HEK293 (cell line): ENCODE data around the gene CLIC3.
A peak's percentile ranks its signal among the peaks of the same experiment; 100 is the strongest.

Source experiments
- CTCF ChIA-PET: fragments of 350-600 bp; formaldehyde crosslinking; extraction: SDS; loops from one replicate; lab custom pipeline; 2021; ENCODE audit warnings: antibody characterized with exemption; lab: Yijun Ruan, JAX
- POLR2A ChIA-PET: fragments of 300-600 bp; formaldehyde crosslinking; extraction: SDS; loops from one replicate; lab custom pipeline; 2020; ENCODE audit warnings: antibody characterized with exemption, inconsistent platforms; lab: Yijun Ruan, JAX
- H3K27ac ChIP-seq: fragments of 200-500 bp; sonication (Bioruptor generic); 2 replicates; pipeline ENCODE4 v1.5.1; 2014; ENCODE audit warnings: low read depth, low read length, control low read depth, inconsistent platforms; ENCODE audit errors: extremely low read depth
- H3K36me3 ChIP-seq, 2 experiments: fragments of 200-500 bp in 1 of 2; sonication (Bioruptor generic) in 1 of 2; 1 replicate in 1 of 2; 2 replicates in 1 of 2; pipeline ENCODE4 v1.5.1; 2014 to 2017; ENCODE audit warnings: inconsistent platforms in 2 of 2, low read length in 2 of 2; ENCODE audit not compliant: control insufficient read depth in 2 of 2, insufficient read depth in 1 of 2
- H3K4me1 ChIP-seq: fragments of 200-500 bp; sonication (Bioruptor generic); 2 replicates; pipeline ENCODE4 v1.5.1; 2014; ENCODE audit warnings: mild to moderate bottlenecking, low read length, inconsistent platforms; ENCODE audit not compliant: control insufficient read depth, insufficient read depth
- H3K4me3 ChIP-seq: 2 replicates; pipeline ENCODE4 v1.5.1; 2011; ENCODE audit warnings: low read depth, mild to moderate bottlenecking, control low read depth, low read length, moderate library complexity
- H3K9me3 ChIP-seq: fragments of 200-500 bp; sonication (Bioruptor generic); 2 replicates; pipeline ENCODE4 v1.5.1; 2014; ENCODE audit warnings: low read depth, low read length, inconsistent platforms; ENCODE audit not compliant: control insufficient read depth, insufficient read depth
- PRDM2 ChIP-seq: fragments of 450-650 bp; formaldehyde crosslinking; IDR thresholded peaks from 2 replicates; pipeline ENCODE4 v1.5.1; 2016; ENCODE audit warnings: missing biosample characterization, missing genetic modification characterization, borderline replicate concordance
- ZBTB10 ChIP-seq: fragments of 450-650 bp; formaldehyde crosslinking; IDR thresholded peaks from 2 replicates; pipeline ENCODE4 v1.5.1; 2016; ENCODE audit warnings: missing biosample characterization, missing genetic modification characterization
- ZBTB48 ChIP-seq: fragments of 450-650 bp; formaldehyde crosslinking; IDR thresholded peaks from 2 replicates; pipeline ENCODE4 v1.5.1; 2016; ENCODE audit warnings: missing biosample characterization, missing genetic modification characterization
- ZFHX2 ChIP-seq: fragments of 450-650 bp; formaldehyde crosslinking; conservative IDR thresholded peaks from 2 replicates; pipeline ENCODE4 v1.5.1; 2016; ENCODE audit warnings: missing biosample characterization, missing genetic modification characterization
- ZFP37 ChIP-seq: fragments of 450-650 bp; formaldehyde crosslinking; IDR thresholded peaks from 2 replicates; pipeline ENCODE4 v1.5.1; 2016; ENCODE audit warnings: missing biosample characterization, missing genetic modification characterization
- ZNF16 ChIP-seq: fragments of 450-650 bp; formaldehyde crosslinking; IDR thresholded peaks from 2 replicates; pipeline ENCODE4 v1.5.1; 2016; ENCODE audit warnings: low read depth, missing biosample characterization, missing genetic modification characterization
- ZNF2 ChIP-seq: fragments of 450-650 bp; formaldehyde crosslinking; IDR thresholded peaks from 2 replicates; pipeline ENCODE4 v1.5.1; 2016; ENCODE audit warnings: missing biosample characterization, missing genetic modification characterization
- ZNF274 ChIP-seq, 2 experiments: fragments of 200-500 bp in 1 of 2; fragments of 450-650 bp in 1 of 2; sonication (Bioruptor generic) in 1 of 2; formaldehyde crosslinking in 1 of 2; IDR thresholded peaks; 2 replicates each; pipeline versions ENCODE4 v1.5.1 to v1.6.1; 2014 to 2016; ENCODE audit warnings: borderline replicate concordance in 1 of 2, inconsistent platforms in 1 of 2, low read length in 1 of 2, missing biosample characterization in 1 of 2, missing genetic modification characterization in 1 of 2
- ZNF354C ChIP-seq: fragments of 450-650 bp; formaldehyde crosslinking; IDR thresholded peaks from 2 replicates; pipeline ENCODE4 v1.5.1; 2016; ENCODE audit warnings: missing biosample characterization, missing genetic modification characterization, low read depth, borderline replicate concordance
- ZNF501 ChIP-seq: fragments of 450-650 bp; formaldehyde crosslinking; IDR thresholded peaks from 2 replicates; pipeline ENCODE4 v1.5.1; 2016; ENCODE audit warnings: missing biosample characterization, missing genetic modification characterization
- ZNF513 ChIP-seq: fragments of 450-650 bp; IDR thresholded peaks from 2 replicates; pipeline ENCODE4 v1.5.1; 2018; ENCODE audit warnings: missing biosample characterization, missing genetic modification characterization
- ZNF560 ChIP-seq: fragments of 450-650 bp; formaldehyde crosslinking; IDR thresholded peaks from 2 replicates; pipeline ENCODE4 v1.5.1; 2017; ENCODE audit warnings: missing biosample characterization, missing genetic modification characterization, borderline replicate concordance
- ZNF624 ChIP-seq: fragments of 450-650 bp; formaldehyde crosslinking; IDR thresholded peaks from 2 replicates; pipeline ENCODE4 v1.5.1; 2017; ENCODE audit warnings: missing biosample characterization, missing genetic modification characterization
- ZNF629 ChIP-seq: fragments of 450-650 bp; formaldehyde crosslinking; IDR thresholded peaks from 2 replicates; pipeline ENCODE4 v1.5.1; 2017; ENCODE audit warnings: missing biosample characterization, missing genetic modification characterization
- ZNF658 ChIP-seq: fragments of 450-650 bp; formaldehyde crosslinking; IDR thresholded peaks from 2 replicates; pipeline ENCODE4; 2016; ENCODE audit warnings: missing biosample characterization, missing genetic modification characterization
- TF ChIP-seq, protein P1 (sequence below): fragments of 450-650 bp; formaldehyde crosslinking; IDR thresholded peaks from 2 replicates; pipeline ENCODE4 v1.5.1; 2016; ENCODE audit warnings: missing biosample characterization, missing genetic modification characterization

The CLIC3 gene

GRCh38 chr9:137014166-137014565 lies 17.8 kb upstream of the CLIC3 start:
- TF ChIP-seq ZNF513 (tag by site-specific recombination) (no peak), PRDM2 (no peak), ZNF624 (no peak), ZNF560 (tag by site-specific recombination) (no peak), ZFHX2 (0 out of 2 replicates have a peak, but pooled peaks have one; percentile 5), ZNF354C (tag by site-specific recombination) (no peak), ZNF629 (no peak), ZBTB48 (tag by site-specific recombination) (no peak), ZBTB10 (no peak), ZNF274 (IDR thresholded peaks at IDR 0.05; ENCODE audit: low read length) (no peak), ZNF274 (tag by site-specific recombination; IDR thresholded peaks at IDR 0.05; ENCODE audit: borderline replicate concordance) (no peak), ZFP37 (tag by site-specific recombination) (no peak)
- TF ChIP-seq, protein P1, sequence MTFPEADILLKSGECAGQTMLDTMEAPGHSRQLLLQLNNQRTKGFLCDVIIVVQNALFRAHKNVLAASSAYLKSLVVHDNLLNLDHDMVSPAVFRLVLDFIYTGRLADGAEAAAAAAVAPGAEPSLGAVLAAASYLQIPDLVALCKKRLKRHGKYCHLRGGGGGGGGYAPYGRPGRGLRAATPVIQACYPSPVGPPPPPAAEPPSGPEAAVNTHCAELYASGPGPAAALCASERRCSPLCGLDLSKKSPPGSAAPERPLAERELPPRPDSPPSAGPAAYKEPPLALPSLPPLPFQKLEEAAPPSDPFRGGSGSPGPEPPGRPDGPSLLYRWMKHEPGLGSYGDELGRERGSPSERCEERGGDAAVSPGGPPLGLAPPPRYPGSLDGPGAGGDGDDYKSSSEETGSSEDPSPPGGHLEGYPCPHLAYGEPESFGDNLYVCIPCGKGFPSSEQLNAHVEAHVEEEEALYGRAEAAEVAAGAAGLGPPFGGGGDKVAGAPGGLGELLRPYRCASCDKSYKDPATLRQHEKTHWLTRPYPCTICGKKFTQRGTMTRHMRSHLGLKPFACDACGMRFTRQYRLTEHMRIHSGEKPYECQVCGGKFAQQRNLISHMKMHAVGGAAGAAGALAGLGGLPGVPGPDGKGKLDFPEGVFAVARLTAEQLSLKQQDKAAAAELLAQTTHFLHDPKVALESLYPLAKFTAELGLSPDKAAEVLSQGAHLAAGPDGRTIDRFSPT (tag by site-specific recombination), result peak; percentile 9; the same call in 1 of the 2 replicates
- H3K36me3 ChIP-seq, result peaks cover 0 to 64% of the 10 kb centered on the region in 2 experiments; a peak in 1 of 3 replicates
- ChIA-PET CTCF (no interaction called here), POLR2A (no interaction called here)
- no peak overlapping the region for H3K27ac ChIP-seq
- H3K4me3 ChIP-seq, result no peak overlapping the region
- no peaks in the 10 kb centered on the region for H3K9me3 ChIP-seq
- H3K4me1 ChIP-seq, result no peaks in the 10 kb centered on the region

DNA sequence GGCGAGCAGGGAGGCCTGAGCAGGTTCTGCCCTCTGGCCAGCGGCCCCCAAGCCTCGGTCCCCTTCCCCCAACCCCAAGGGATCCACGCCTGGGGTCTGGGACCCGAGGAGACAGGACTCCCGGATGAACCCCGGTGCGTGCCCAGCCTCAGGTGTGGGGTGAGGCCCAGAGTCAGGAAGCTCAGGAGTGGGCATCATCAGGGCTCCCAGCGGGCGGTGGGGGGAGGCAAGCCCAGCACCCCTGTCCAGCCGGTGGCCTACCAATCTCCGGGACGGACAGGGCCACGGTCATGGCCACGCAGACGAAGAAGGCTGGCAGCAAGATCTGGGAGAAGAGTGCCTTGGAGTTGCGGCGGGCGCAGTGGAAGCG lies 17.2 kb upstream of the CLIC3 start:
- TF ChIP-seq ZNF2 (no peak), ZNF501 (tag by site-specific recombination) (no peak), ZNF658 (tag by site-specific recombination) (no peak), PRDM2 (no peak), ZNF629 (no peak), ZNF16 (tag by site-specific recombination) (no peak)
- no peaks in the 10 kb centered on the region for H3K4me1 ChIP-seq
- ChIA-PET POLR2A (no interaction called here), CTCF (no interaction called here)
- H3K9me3 ChIP-seq, result no peaks in the 10 kb centered on the region
- H3K4me3 ChIP-seq, result no peak overlapping the region
- peaks cover 0 to 58% of the 10 kb centered on the region in 2 experiments; a peak in 1 of 3 replicates for H3K36me3 ChIP-seq
- no peak overlapping the region for H3K27ac ChIP-seq
